ENCODE results near the gene GUCY2D.

- TF ChIP-seq CTCF (optimal IDR thresholded peaks at IDR 0.05 in 1 of 3, IDR thresholded peaks at IDR 0.05 in 1 of 3, conservative IDR thresholded peaks at IDR 0.05 in 1 of 3; ENCODE audit: extremely low read depth in 1 of 3, insufficient read depth in 2 of 3, low read length in 3 of 3), result no peak
- TF ChIP-seq EZH2 (IDR thresholded peaks at IDR 0.05; ENCODE audit: low read length), result no peak
These were observed 2.9 kb downstream of the GUCY2D start for GRCh38 chr17:8005357-8005756.

Measured in keratinocyte (primary cell).